ENCODE data around the gene NUDT15.
"Not testable (repeated sequence)": the region's sequence is repeated elsewhere in the genome, so short reads cannot be mapped to it uniquely, and the experiment has no call there.

NUDT15 gene

GRCh38 chr13:48043789-48044503 is 6.4 kb downstream of the NUDT15 start:
- DNase-seq: no peak
- peaks cover 0 to 10% (median 0%) of the 10 kb centered on the region in 4 donors for H3K4me1 ChIP-seq
- H3K4me3 ChIP-seq: no peak overlapping the region
- intact Hi-C loops (cut with DNase I; ENCODE audit: low total_unique reads): no loop called here
- peaks cover 0 to 37% (median 18%) of the 10 kb centered on the region in 3 donors for H3K36me3 ChIP-seq
- H3K27ac ChIP-seq: peak overlapping the region in 1 of 2 donors; percentile 24
- TF ChIP-seq CTCF (IDR thresholded peaks at IDR 0.05): no peak
- H3K27me3 ChIP-seq: no peaks in the 10 kb centered on the region
- H3K9me3 ChIP-seq: no peaks in the 10 kb centered on the region

- H3K36me3 ChIP-seq: peaks cover 5 to 62% (median 55%) of the 10 kb centered on the region in 3 donors
Measured at GRCh38 chr13:48050550-48050949, 13.0 kb downstream of the NUDT15 start.

GRCh38 chr13:48054601-48055000 is 17.1 kb downstream of the NUDT15 start:
- intact Hi-C loops (cut with DNase I; ENCODE audit: low total_unique reads): no loop called here
- Histone ChIP-seq H3K4me3 (no peak overlapping the region), H3K36me3 (peaks cover 5 to 37% (median 34%) of the 10 kb centered on the region in 3 donors)

More at GRCh38 chr13:48050550-48050949, 13.0 kb downstream of the NUDT15 start:
- no peaks in the 10 kb centered on the region for H3K27me3 ChIP-seq
- no peak for TF ChIP-seq CTCF (IDR thresholded peaks at IDR 0.05)
- no peaks in the 10 kb centered on the region for H3K4me1 ChIP-seq
- intact Hi-C loops (cut with DNase I; ENCODE audit: low total_unique reads): no loop called here
- DNase-seq: no peak
- H3K9me3 ChIP-seq: no peaks in the 10 kb centered on the region
- no peak overlapping the region for H3K27ac ChIP-seq
- no peak overlapping the region for H3K4me3 ChIP-seq

GRCh38 chr13:48055712-48056111 is 18.2 kb downstream of the NUDT15 start:
- intact Hi-C loops (cut with DNase I; ENCODE audit: low total_unique reads): no loop called here
- Histone ChIP-seq H3K4me1 (no peaks in the 10 kb centered on the region), H3K9me3 (no peaks in the 10 kb centered on the region), H3K27ac (no peak overlapping the region), H3K4me3 (no peak overlapping the region), H3K36me3 (peaks cover 5 to 28% (median 23%) of the 10 kb centered on the region in 3 donors), H3K27me3 (no peaks in the 10 kb centered on the region)
- no peak for TF ChIP-seq CTCF (IDR thresholded peaks at IDR 0.05)
- no peak for DNase-seq

More at GRCh38 chr13:48054601-48055000, 17.1 kb downstream of the NUDT15 start:
- no peak for DNase-seq
- H3K27ac ChIP-seq: no peak overlapping the region
- H3K4me1 ChIP-seq: no peaks in the 10 kb centered on the region
- H3K27me3 ChIP-seq: no peaks in the 10 kb centered on the region
- H3K9me3 ChIP-seq: no peaks in the 10 kb centered on the region
- no peak for TF ChIP-seq CTCF (IDR thresholded peaks at IDR 0.05)

GRCh38 chr13:48058536-48058935 is 21.0 kb downstream of the NUDT15 start:
- intact Hi-C loops (cut with DNase I; ENCODE audit: low total_unique reads); H3K36me3 ChIP-seq; H3K4me1 ChIP-seq; H3K27ac ChIP-seq; H3K9me3 ChIP-seq; H3K4me3 ChIP-seq; DNase-seq; H3K27me3 ChIP-seq: not testable (repeated sequence)

- H3K4me1 ChIP-seq; H3K4me3 ChIP-seq; H3K27me3 ChIP-seq; DNase-seq; H3K36me3 ChIP-seq; intact Hi-C loops (cut with DNase I; ENCODE audit: low total_unique reads); H3K9me3 ChIP-seq; H3K27ac ChIP-seq: not testable (repeated sequence)
Measured at GRCh38 chr13:48059951-48060350, 22.4 kb downstream of the NUDT15 start.
